Muscle of leg (tissue), 11 donors: ENCODE data around the gene WNT9A. TPM values are rescaled to one million over a fixed set of nuclear protein-coding genes. Genes with fewer than 3 reads are reported as not detected.
"Not testable (repeated sequence)": the region's sequence is repeated elsewhere in the genome, so short reads cannot be mapped to it uniquely, and the experiment has no call there.

Source experiments
- DNase-seq: peaks from one replicate; pipeline ENCODE4 v3.0.0; 2013
- H3K27ac ChIP-seq: one replicate; pipeline ENCODE4 v1.5.1; 2013; ENCODE audit warnings: mild to moderate bottlenecking, low read length, control low read depth
- H3K27me3 ChIP-seq: one replicate; pipeline ENCODE4 v1.6.1; 2013; ENCODE audit warnings: low read length; ENCODE audit not compliant: control insufficient read depth, insufficient read depth
- H3K36me3 ChIP-seq: one replicate; pipeline ENCODE4 v1.6.1; 2013; ENCODE audit warnings: low read length; ENCODE audit not compliant: control insufficient read depth, insufficient read depth
- H3K4me1 ChIP-seq: one replicate; pipeline ENCODE4 v1.6.1; 2013; ENCODE audit warnings: low read length; ENCODE audit not compliant: control insufficient read depth, insufficient read depth
- H3K4me3 ChIP-seq: one replicate; pipeline ENCODE4 v1.5.1; 2013; ENCODE audit warnings: low read length, control low read depth
- H3K9me3 ChIP-seq: replicated peaks from 2 replicates; pipeline ENCODE4 v1.6.1; 2013; ENCODE audit warnings: low read depth, low read length; ENCODE audit not compliant: control insufficient read depth
- WGBS: methylation state at CpG from one replicate; pipeline ENCODE4 v1.1.5; 2013; ENCODE audit warnings: missing lambda C conversion rate; ENCODE audit not compliant: insufficient coverage; 5-methylcytosine and 5-hydroxymethylcytosine counted together
- polyA plus RNA-seq, 8 donors: library from polyadenylated mRNA; unstranded; fragments of 120-200 nt; gene quantifications; one replicate each; pipeline versions ENCODE4 v1.2.1 to v1.2.3, GENCODE V29; 2013; ENCODE audit warnings: inconsistent platforms in 1 of 8, low replicate concordance in 1 of 8; ENCODE audit not compliant: insufficient read length in 8 of 8, insufficient read depth in 1 of 8
- total RNA-seq: library from RNA; stranded (reverse); fragments of 120-200 nt; gene quantifications from one replicate; pipeline ENCODE4 v1.2.4, GENCODE V29; 2013

The WNT9A gene
- total and polyA plus RNA-seq, 9 donors: 4.6 to 10.2 (median 6.5) TPM

- peaks cover 31% of the 10 kb centered on the region for H3K4me1 ChIP-seq
- DNase-seq: peak; percentile 2
- H3K4me3 ChIP-seq: no peak overlapping the region
- H3K27ac ChIP-seq: no peak overlapping the region
- H3K36me3 ChIP-seq: no peaks in the 10 kb centered on the region
- peaks cover 11% of the 10 kb centered on the region for H3K27me3 ChIP-seq
- no peaks in the 10 kb centered on the region for H3K9me3 ChIP-seq
- WGBS: 71% methylated on average over 7 of the region's 15 CpGs
These were observed 63.2 kb downstream of the WNT9A start for GRCh38 chr1:227884370-227885134.

- peak; percentile 3 for DNase-seq
- 91% methylated on average over 14 of the region's 15 CpGs for WGBS
- Histone ChIP-seq H3K36me3 (no peaks in the 10 kb centered on the region), H3K4me3 (no peak overlapping the region), H3K4me1 (peaks cover 31% of the 10 kb centered on the region), H3K27ac (no peak overlapping the region), H3K9me3 (no peaks in the 10 kb centered on the region), H3K27me3 (peaks cover 11% of the 10 kb centered on the region)
These were observed 64.0 kb downstream of the WNT9A start for GRCh38 chr1:227883641-227884301.

- 80% methylated on average over 8 of the region's 9 CpGs for WGBS
- Histone ChIP-seq H3K27me3 (peaks cover 11% of the 10 kb centered on the region), H3K4me3 (no peak overlapping the region), H3K4me1 (peaks cover 30% of the 10 kb centered on the region), H3K9me3 (no peaks in the 10 kb centered on the region), H3K27ac (no peak overlapping the region), H3K36me3 (no peaks in the 10 kb centered on the region)
- no peak for DNase-seq
These were observed 64.6 kb downstream of the WNT9A start for GRCh38 chr1:227883073-227883520.

- DNase-seq: peak; percentile 49
- WGBS: 34% methylated on average over 3 of the region's 4 CpGs
These were observed 67.3 kb downstream of the WNT9A start for GRCh38 chr1:227880342-227880924.

GRCh38 chr1:227877810-227878209 lies 69.9 kb downstream of the WNT9A start:
- not testable (repeated sequence) for H3K27ac ChIP-seq, H3K4me3 ChIP-seq, H3K9me3 ChIP-seq, H3K4me1 ChIP-seq, H3K36me3 ChIP-seq, DNase-seq, H3K27me3 ChIP-seq
- WGBS: no CpG with 5 or more reads among the region's 3 CpGs

More at GRCh38 chr1:227880342-227880924, 67.3 kb downstream of the WNT9A start:
- Histone ChIP-seq H3K9me3 (no peaks in the 10 kb centered on the region), H3K27ac (no peak overlapping the region), H3K27me3 (no peaks in the 10 kb centered on the region), H3K4me1 (peaks cover 5% of the 10 kb centered on the region), H3K36me3 (no peaks in the 10 kb centered on the region), H3K4me3 (no peak overlapping the region)

GRCh38 chr1:227871892-227872291 lies 75.8 kb downstream of the WNT9A start:
- H3K36me3 ChIP-seq, H3K27me3 ChIP-seq, H3K9me3 ChIP-seq, H3K4me1 ChIP-seq, H3K4me3 ChIP-seq, H3K27ac ChIP-seq, DNase-seq: not testable (repeated sequence)
- WGBS: 76% methylated on average over 4 of the region's 5 CpGs

GRCh38 chr1:227870366-227870765 lies 77.4 kb downstream of the WNT9A start:
- no peaks in the 10 kb centered on the region for H3K27me3 ChIP-seq
- no peak overlapping the region for H3K4me3 ChIP-seq
- 22% methylated on average over 1 of the region's 3 CpGs for WGBS
- no peaks in the 10 kb centered on the region for H3K36me3 ChIP-seq
- peaks cover 5% of the 10 kb centered on the region for H3K9me3 ChIP-seq
- DNase-seq: no peak
- H3K27ac ChIP-seq: no peak overlapping the region
- peaks cover 8% of the 10 kb centered on the region for H3K4me1 ChIP-seq

GRCh38 chr1:227869851-227870305 lies 77.9 kb downstream of the WNT9A start:
- Histone ChIP-seq H3K27ac (no peak overlapping the region), H3K9me3 (peaks cover 9% of the 10 kb centered on the region), H3K4me3 (no peak overlapping the region), H3K4me1 (peaks cover 8% of the 10 kb centered on the region), H3K27me3 (no peaks in the 10 kb centered on the region), H3K36me3 (no peaks in the 10 kb centered on the region)
- DNase-seq: no peak
- 55% methylated on average over 4 of the region's 5 CpGs for WGBS

- DNase-seq: no peak
- 67% methylated on average over 3 of the region's 5 CpGs for WGBS
- H3K36me3 ChIP-seq: no peaks in the 10 kb centered on the region
These were observed 78.4 kb downstream of the WNT9A start for GRCh38 chr1:227869279-227869842.

More at GRCh38 chr1:227869279-227869842, 78.4 kb downstream of the WNT9A start:
- Histone ChIP-seq H3K27ac (no peak overlapping the region), H3K4me1 (peaks cover 8% of the 10 kb centered on the region), H3K4me3 (no peak overlapping the region), H3K9me3 (peaks cover 13% of the 10 kb centered on the region), H3K27me3 (no peaks in the 10 kb centered on the region)
